GM21786 (cell line): Measurements from ENCODE around the gene GSTCD.
"Not testable (repeated sequence)": the region's sequence is repeated elsewhere in the genome, so short reads cannot be mapped to it uniquely, and the experiment has no call there.

Source experiments
- ATAC-seq: cut with Tn5 transposase; IDR thresholded peaks from one replicate; pipeline ENCODE4 v1.9.1; 2021; ENCODE audit not compliant: unreplicated experiment

GSTCD gene

GRCh38 chr4:105805501-105806120, 97.0 kb downstream of the GSTCD start:
- ATAC-seq = no peak

DNA sequence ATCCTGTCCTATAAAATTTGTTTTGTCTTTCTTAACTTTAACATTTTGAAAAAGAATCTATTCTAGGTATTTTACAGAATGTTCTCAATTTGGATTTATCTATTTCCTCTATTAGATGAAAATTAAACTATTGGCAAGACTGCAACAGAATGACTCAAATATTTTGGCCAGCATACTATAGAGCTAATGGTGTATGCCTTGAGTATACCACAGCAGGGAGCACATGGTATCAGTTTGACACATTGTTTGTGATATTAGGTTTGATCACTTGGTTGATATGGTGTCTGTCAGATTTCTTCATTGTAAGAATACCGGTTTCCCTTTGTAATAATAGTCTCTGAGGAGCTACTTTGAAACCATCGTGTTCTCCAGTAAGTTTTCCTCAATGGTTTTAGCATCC, 98.9 kb downstream of the GSTCD start:
- no peak for ATAC-seq

DNA sequence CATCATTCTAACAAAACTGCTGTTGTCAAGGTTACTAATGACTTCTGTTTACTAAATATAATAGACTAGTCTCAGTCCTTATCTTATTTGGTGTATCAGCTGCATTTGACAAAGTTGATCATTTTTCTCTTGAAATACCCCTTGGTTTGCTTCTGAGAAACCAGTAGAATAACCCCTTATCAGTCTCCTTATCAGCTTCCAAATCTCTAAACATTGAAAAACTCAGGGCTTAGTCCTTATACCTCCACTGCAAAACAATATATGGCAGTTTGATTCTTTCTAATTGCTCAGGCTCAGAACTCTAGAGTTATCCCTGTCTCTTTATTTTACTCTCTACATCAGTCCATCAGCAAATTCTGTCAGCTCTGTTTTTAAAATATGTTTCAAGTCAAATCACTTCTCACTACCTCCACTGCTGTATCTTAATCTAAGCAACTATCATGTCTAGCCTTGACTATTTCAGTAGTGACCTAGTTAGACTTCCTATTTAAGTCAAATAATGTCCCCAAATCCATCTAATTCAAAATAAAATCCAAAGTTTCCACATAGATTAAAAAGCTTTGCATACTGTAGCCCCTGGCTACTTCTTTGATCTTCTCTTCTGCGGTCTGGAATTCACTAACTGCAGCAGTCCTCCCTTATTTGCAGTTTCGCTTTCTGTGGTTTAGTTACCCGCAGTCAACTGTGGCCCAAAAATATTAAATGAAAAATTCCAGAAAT, 99.6 kb downstream of the GSTCD start:
- ATAC-seq = no peak

- ATAC-seq = no peak
Observed at GRCh38 chr4:105808750-105809041, 100.1 kb downstream of the GSTCD start.

- ATAC-seq = no peak
Observed at GRCh38 chr4:105815701-105816100, 107.1 kb downstream of the GSTCD start.

DNA sequence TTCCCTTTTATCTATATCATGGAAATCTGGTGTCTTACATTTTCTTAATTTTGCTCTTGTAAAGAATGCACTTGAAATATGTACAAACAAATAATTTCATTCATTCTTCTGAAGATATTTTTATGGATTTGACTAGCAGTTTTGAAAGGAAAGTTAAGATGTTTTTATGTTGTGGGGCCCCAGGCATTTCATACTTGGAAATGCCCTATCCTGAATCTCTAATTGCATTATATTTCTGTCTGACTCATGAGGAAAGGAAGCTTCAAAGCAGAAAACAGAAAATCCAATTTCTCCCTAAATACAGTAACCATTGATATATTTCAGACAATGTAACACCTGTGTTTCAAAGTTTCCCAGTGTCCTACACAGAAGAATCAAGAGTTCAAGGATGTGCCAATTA, 113.5 kb downstream of the GSTCD start:
- no peak for ATAC-seq

GRCh38 chr4:105828074-105828473, 119.5 kb downstream of the GSTCD start:
- ATAC-seq = no peak

DNA sequence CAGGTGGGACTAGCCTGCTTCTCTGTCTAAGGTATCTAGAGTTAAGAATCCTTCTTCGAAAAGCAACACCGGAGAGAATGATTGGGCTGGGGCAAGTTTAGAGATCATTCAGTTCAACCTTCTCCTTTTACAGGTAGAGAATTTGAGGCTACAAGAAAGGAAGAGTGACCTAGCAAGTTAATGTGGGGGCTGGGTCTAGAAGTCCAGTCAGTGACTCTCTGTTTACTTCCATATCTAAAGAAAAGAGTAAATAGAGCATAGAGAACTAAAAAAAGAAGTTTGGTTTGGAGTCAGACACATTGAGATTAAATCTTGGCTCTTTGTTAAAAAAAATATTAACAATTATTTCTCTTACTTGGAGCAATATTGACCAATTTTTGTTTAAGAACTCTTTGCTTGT, 122.6 kb downstream of the GSTCD start:
- no peak for ATAC-seq

DNA sequence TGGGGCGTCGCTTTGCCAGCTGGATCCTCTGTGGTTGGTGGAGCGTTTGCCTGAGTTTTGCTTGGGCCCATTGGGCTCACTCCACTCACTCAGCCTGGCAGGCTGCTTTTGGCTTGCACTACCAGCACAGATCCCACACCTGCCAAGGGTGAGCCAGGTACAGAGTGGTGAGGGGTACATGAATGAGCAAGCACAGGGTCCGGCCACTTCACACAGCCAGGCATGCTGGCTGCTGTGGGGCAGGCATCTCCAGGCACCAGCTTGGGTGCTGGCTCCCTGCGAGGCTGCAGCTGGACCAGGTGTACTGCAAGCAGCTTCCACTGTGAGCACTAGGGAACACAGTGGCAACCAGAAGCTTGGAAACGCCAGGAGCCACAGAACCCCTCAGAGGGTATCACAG, 126.6 kb downstream of the GSTCD start:
- no peak for ATAC-seq

DNA sequence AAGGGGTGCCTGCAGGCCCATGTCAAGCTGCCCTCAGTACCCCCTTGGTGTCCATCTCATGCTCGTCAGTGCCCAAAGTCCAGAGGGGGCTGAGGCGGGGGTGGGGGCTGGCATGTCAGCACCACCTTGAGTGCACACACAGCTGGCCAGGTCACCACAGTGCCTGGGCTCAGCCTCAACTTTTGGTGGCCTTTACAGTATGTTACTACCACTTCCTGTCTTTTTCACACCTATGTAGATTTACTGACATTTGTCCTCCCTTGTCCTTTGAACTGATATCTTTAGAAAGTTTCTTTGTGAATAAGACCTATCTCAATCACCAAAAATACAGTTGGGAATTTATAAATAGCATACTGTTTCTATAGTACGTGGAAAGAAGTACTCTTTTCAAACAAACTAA, 128.0 kb downstream of the GSTCD start:
- ATAC-seq = no peak

- ATAC-seq = no peak
Observed at GRCh38 chr4:105837037-105837436, 128.5 kb downstream of the GSTCD start.

GRCh38 chr4:105838082-105838481, 129.5 kb downstream of the GSTCD start:
- no peak for ATAC-seq

DNA sequence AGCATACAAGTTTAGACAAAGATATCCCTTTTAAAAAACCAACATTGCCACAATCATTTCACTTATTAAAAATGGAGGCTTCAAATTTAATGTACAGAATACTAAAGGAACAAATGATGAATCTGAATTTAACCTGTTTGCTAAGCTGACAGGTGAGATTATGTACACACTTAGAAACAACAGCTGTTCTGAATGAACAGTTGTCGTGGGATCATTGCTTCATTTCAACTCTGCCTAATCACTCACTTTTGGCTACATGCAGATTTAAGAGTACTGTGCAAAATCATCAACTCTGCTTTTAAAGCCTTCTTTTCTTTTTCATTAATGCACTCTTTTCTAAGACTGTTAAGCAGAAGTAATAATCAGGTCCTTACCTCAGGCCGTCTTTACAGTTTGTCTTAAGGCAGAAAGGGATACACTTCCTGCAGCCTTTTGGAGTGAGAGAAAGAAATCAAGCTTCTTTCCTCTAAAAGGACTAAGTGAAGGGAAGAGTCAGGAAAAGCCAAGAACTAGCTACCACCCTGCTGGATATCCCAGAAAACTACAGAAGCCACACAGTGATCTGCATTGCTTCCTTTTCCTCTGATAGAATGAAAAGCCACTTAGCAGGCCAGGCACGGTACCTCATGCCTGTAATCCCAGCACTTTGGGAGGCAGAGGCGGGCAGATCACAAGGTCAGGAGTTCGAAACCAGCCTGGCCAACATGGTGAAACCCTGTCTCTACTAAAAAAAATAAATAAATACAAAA, 132.0 kb downstream of the GSTCD start:
- ATAC-seq = no peak

GRCh38 chr4:105843941-105844340, 135.4 kb downstream of the GSTCD start:
- ATAC-seq = no peak

GRCh38 chr4:105845559-105845958, 137.0 kb downstream of the GSTCD start:
- ATAC-seq = no peak

- not testable (repeated sequence) for ATAC-seq
Observed at GRCh38 chr4:105848359-105848758, 139.8 kb downstream of the GSTCD start.

GRCh38 chr4:105851196-105851595, 142.6 kb downstream of the GSTCD start:
- no peak for ATAC-seq

- not testable (repeated sequence) for ATAC-seq
Observed at GRCh38 chr4:105852230-105852629, 143.6 kb downstream of the GSTCD start.

DNA sequence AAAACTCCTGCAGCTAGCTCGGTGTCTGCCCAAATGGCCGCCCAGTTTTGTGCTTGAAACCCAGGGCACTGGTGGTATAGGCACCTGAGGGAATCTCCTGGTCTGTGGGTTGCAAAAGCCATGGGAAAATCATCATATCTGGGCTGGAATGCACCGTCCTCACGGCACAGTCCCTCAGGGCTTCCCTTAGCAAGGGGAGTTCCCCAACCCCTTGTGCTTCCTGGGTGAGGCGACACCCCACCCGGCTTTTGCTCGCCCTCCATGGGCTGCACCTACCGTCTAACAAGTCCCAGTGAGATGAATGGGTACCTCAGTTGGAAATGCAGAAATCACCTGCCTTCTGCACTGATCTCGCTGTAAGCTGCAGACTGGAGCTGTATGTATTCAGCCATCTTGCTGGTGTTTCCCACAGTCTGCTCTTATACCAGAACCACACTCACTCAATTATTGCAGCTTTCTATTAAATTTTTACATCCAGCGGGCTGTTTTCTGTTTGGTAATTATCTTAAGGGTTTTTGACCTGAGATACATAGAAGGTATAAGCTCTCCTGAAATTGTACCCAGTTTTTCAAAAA, 150.0 kb downstream of the GSTCD start:
- no peak for ATAC-seq

DNA sequence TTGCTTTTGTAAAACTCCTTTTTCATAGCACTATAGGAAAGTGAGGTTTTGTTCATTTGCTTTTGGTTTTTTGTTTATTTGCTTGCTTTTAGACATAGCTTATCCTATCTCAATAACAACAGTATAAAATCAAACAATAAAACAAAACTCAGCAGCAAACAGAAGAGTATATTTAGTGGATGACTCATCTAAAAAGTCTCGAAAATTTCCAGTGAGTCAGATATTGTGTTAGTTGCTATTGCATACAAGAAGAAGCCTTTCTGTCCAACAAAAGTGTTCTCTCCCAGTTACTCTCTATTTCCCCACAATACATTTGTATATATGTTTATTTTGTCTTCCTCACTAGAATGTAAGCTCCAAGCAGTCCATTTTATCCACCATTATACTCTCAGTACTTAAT, 150.6 kb downstream of the GSTCD start:
- no peak for ATAC-seq

GRCh38 chr4:105870963-105871362, 162.4 kb downstream of the GSTCD start:
- ATAC-seq = no peak

GRCh38 chr4:105871997-105872396, 163.4 kb downstream of the GSTCD start:
- no peak for ATAC-seq
